OCI-LY1 (cell line): Measurements from ENCODE around the gene TMEM100.

Experiments used
- H2AFZ ChIP-seq: fragments of 200-600 bp; sonication (generic), shearing (Covaris generic); 2 replicates; pipeline ENCODE4 v1.6.0; 2014; ENCODE audit warnings: antibody characterized with exemption, mild to moderate bottlenecking, low read length
- H3F3A ChIP-seq: fragments of 200-600 bp; sonication (generic), shearing (Covaris generic); 2 replicates; pipeline ENCODE4 v1.6.0; 2014; ENCODE audit warnings: mild to moderate bottlenecking, antibody characterized with exemption, low read length, moderate library complexity; ENCODE audit not compliant: insufficient read depth
- H3K27ac ChIP-seq: fragments of 200-600 bp; sonication (generic); 2 replicates; pipeline ENCODE4 v1.5.1; 2014; ENCODE audit warnings: low read length, mixed run types, mild to moderate bottlenecking, low read depth; ENCODE audit not compliant: poor library complexity, severe bottlenecking
- H3K27me3 ChIP-seq: fragments of 200-600 bp; sonication (generic); 2 replicates; pipeline ENCODE4 v1.6.0; 2014; ENCODE audit warnings: antibody characterized with exemption, mild to moderate bottlenecking, low read length, moderate library complexity; ENCODE audit not compliant: insufficient read depth
- H3K36me3 ChIP-seq: fragments of 200-600 bp; sonication (generic); 2 replicates; pipeline ENCODE4 v1.6.1; 2014; ENCODE audit warnings: mild to moderate bottlenecking, antibody characterized with exemption, low read length, moderate library complexity, mixed read lengths; ENCODE audit not compliant: insufficient read depth
- H3K4me1 ChIP-seq: fragments of 200-600 bp; sonication (generic); 2 replicates; pipeline ENCODE4 v1.5.1; 2014; ENCODE audit warnings: mild to moderate bottlenecking, low read length, moderate library complexity; ENCODE audit not compliant: insufficient read depth, severe bottlenecking
- H3K4me2 ChIP-seq: fragments of 200-600 bp; sonication (generic), shearing (Covaris generic); 2 replicates; pipeline ENCODE4 v1.6.1; 2014; ENCODE audit warnings: low read length
- H3K4me3 ChIP-seq: fragments of 200-600 bp; sonication (generic); 2 replicates; pipeline ENCODE4 v1.5.1; 2014; ENCODE audit warnings: low read length, low read depth, mild to moderate bottlenecking, mixed read lengths; ENCODE audit not compliant: poor library complexity, severe bottlenecking
- H3K79me2 ChIP-seq: fragments of 200-600 bp; shearing (Covaris generic); 2 replicates; pipeline ENCODE4 v1.6.1; 2016; ENCODE audit warnings: mixed run types, low read length, mixed read lengths; ENCODE audit not compliant: insufficient read depth
- H3K9ac ChIP-seq: fragments of 200-600 bp; sonication (generic), shearing (Covaris generic); 2 replicates; pipeline ENCODE4 v1.6.1; 2014; ENCODE audit warnings: mild to moderate bottlenecking, low read length, mixed read lengths
- H3K9me2 ChIP-seq: fragments of 200-600 bp; sonication (generic), shearing (Covaris generic); 2 replicates; pipeline ENCODE4 v1.6.1; 2014; ENCODE audit warnings: low read depth, mild to moderate bottlenecking, low read length, mixed read lengths
- H3K9me3 ChIP-seq: fragments of 200-600 bp; shearing (Covaris generic); 2 replicates; pipeline ENCODE4 v1.6.1; 2014; ENCODE audit warnings: low read length, mixed read lengths
- H4K20me1 ChIP-seq: fragments of 200-600 bp; sonication (generic), shearing (Covaris generic); 2 replicates; pipeline ENCODE4 v1.6.0; 2016; ENCODE audit warnings: mild to moderate bottlenecking, low read length; ENCODE audit not compliant: insufficient read depth
- EZH2 ChIP-seq: fragments of 200-600 bp; sonication (generic), shearing (Covaris generic); IDR thresholded peaks from 2 replicates; pipeline ENCODE4 v1.8.0; 2017; ENCODE audit warnings: borderline replicate concordance, mixed run types, mild to moderate bottlenecking, antibody characterized with exemption, low read length, moderate library complexity, mixed read lengths
- TF ChIP-seq, protein P1 (sequence below): fragments of 200-600 bp; sonication (generic), shearing (Covaris generic); IDR thresholded peaks from 2 replicates; pipeline ENCODE4 v1.5.1; 2017; ENCODE audit warnings: mild to moderate bottlenecking, antibody characterized with exemption, low read length, moderate library complexity, mixed read lengths

The TMEM100 gene

DNA sequence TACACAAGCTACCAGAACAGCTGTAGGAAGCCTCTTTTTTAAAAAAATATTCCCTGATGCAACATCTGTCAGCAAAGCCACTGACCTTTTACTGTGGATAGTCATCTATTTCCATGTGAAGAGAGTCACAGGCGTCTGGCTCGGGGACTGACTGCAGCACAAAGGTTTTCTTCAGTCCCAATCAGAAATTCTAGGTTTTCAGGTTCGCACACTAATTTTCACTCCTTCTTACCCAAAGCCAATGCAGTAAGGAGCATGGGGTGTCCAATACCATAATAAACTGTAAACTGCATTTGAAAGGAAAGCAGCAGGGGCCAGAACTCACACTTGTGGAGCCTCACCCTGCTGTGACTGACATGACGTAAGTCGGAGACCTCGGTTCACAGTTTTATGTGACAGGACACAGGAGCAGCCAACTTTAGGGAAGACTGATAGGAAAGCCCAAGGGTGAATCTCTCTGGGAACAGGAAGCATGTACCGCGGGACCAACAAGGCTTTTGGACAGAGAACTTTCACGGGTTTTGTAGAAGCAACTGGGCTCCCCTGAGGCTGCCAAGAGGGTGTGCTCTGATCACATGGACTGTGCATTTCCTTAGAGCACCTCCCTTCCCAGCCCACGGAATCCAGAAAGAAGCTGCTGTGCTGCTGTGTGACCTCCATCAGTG, 9.1 kb upstream of the TMEM100 start:
- Histone ChIP-seq H3K4me3 (no peak overlapping the region), H2AFZ (no peak overlapping the region), H3K79me2 (no peaks in the 10 kb centered on the region)

GRCh38 chr17:55730808-55731207, 8.1 kb upstream of the TMEM100 start:
- Histone ChIP-seq H3K27ac (no peak overlapping the region), H3K9me3 (no peaks in the 10 kb centered on the region), H3F3A (no peaks in the 10 kb centered on the region), H2AFZ (no peak overlapping the region), H3K9ac (no peak overlapping the region), H3K4me1 (no peaks in the 10 kb centered on the region), H4K20me1 (no peaks in the 10 kb centered on the region), H3K4me3 (no peak overlapping the region), H3K27me3 (no peaks in the 10 kb centered on the region), H3K9me2 (no peaks in the 10 kb centered on the region), H3K4me2 (no peak overlapping the region), H3K36me3 (no peaks in the 10 kb centered on the region), H3K79me2 (no peaks in the 10 kb centered on the region)
- TF ChIP-seq, protein P1, sequence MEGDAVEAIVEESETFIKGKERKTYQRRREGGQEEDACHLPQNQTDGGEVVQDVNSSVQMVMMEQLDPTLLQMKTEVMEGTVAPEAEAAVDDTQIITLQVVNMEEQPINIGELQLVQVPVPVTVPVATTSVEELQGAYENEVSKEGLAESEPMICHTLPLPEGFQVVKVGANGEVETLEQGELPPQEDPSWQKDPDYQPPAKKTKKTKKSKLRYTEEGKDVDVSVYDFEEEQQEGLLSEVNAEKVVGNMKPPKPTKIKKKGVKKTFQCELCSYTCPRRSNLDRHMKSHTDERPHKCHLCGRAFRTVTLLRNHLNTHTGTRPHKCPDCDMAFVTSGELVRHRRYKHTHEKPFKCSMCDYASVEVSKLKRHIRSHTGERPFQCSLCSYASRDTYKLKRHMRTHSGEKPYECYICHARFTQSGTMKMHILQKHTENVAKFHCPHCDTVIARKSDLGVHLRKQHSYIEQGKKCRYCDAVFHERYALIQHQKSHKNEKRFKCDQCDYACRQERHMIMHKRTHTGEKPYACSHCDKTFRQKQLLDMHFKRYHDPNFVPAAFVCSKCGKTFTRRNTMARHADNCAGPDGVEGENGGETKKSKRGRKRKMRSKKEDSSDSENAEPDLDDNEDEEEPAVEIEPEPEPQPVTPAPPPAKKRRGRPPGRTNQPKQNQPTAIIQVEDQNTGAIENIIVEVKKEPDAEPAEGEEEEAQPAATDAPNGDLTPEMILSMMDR = no peak
- no peak for TF ChIP-seq EZH2

More for the DNA sequence above, 9.1 kb upstream of the TMEM100 start:
- H3K4me1 ChIP-seq = no peaks in the 10 kb centered on the region
- no peak overlapping the region for H3K27ac ChIP-seq
- no peaks in the 10 kb centered on the region for H3F3A ChIP-seq
- no peak overlapping the region for H3K4me2 ChIP-seq
- no peaks in the 10 kb centered on the region for H3K27me3 ChIP-seq
- no peaks in the 10 kb centered on the region for H3K9me2 ChIP-seq
- no peaks in the 10 kb centered on the region for H3K9me3 ChIP-seq
- H3K36me3 ChIP-seq = no peaks in the 10 kb centered on the region
- TF ChIP-seq, protein P1 = no peak
- no peak for TF ChIP-seq EZH2
- no peaks in the 10 kb centered on the region for H4K20me1 ChIP-seq
- H3K9ac ChIP-seq = no peak overlapping the region

- no peak overlapping the region for H3K4me2 ChIP-seq
- H2AFZ ChIP-seq = no peak overlapping the region
- no peak for TF ChIP-seq EZH2
- TF ChIP-seq, protein P1 = no peak
- H3K27ac ChIP-seq = no peak overlapping the region
- H3K4me3 ChIP-seq = no peak overlapping the region
- no peaks in the 10 kb centered on the region for H3K79me2 ChIP-seq
- H3K4me1 ChIP-seq = no peaks in the 10 kb centered on the region
- H3K27me3 ChIP-seq = no peaks in the 10 kb centered on the region
- H3K9me3 ChIP-seq = no peaks in the 10 kb centered on the region
- H3K36me3 ChIP-seq = no peaks in the 10 kb centered on the region
- H3F3A ChIP-seq = no peaks in the 10 kb centered on the region
- H4K20me1 ChIP-seq = no peaks in the 10 kb centered on the region
- H3K9ac ChIP-seq = no peak overlapping the region
- no peaks in the 10 kb centered on the region for H3K9me2 ChIP-seq
These were observed 7.7 kb upstream of the TMEM100 start for GRCh38 chr17:55730380-55730779.
